LNCAP (cell line): Measurements from ENCODE around the gene SAMSN1.

Experiments
- CTCF ChIP-seq: fragments of 450-650 bp; IDR thresholded peaks from 2 replicates; pipeline ENCODE4 v1.5.1; 2017; ENCODE audit warnings: mild to moderate bottlenecking

Gene SAMSN1

GRCh38 chr21:14545906-14546480 lies at the start of gene SAMSN1:
SAMSN1 (minus strand) TSS chr21:14546315; CDS start chr21:14546261, 54 bp downstream.
- no peak for TF ChIP-seq CTCF

- no peak for TF ChIP-seq CTCF
Observed at GRCh38 chr21:14595449-14595848, 49.3 kb upstream of the SAMSN1 start.

- TF ChIP-seq CTCF = no peak
Observed at GRCh38 chr21:14594967-14595366, 48.9 kb upstream of the SAMSN1 start.

GRCh38 chr21:14593230-14593629 lies 47.1 kb upstream of the SAMSN1 start:
- no peak for TF ChIP-seq CTCF

- no peak for TF ChIP-seq CTCF
Observed at GRCh38 chr21:14592296-14593000, 46.3 kb upstream of the SAMSN1 start.

GRCh38 chr21:14591882-14592281 lies 45.8 kb upstream of the SAMSN1 start:
- TF ChIP-seq CTCF = no peak

- TF ChIP-seq CTCF = no peak
Observed at GRCh38 chr21:14591377-14591776, 45.3 kb upstream of the SAMSN1 start.
